Measurements from ENCODE around the gene PPFIBP1.
A peak's percentile ranks its signal among the peaks of the same experiment; 100 is the strongest.
"Not testable (repeated sequence)": the region's sequence is repeated elsewhere in the genome, so short reads cannot be mapped to it uniquely, and the experiment has no call there.

The PPFIBP1 gene

DNA sequence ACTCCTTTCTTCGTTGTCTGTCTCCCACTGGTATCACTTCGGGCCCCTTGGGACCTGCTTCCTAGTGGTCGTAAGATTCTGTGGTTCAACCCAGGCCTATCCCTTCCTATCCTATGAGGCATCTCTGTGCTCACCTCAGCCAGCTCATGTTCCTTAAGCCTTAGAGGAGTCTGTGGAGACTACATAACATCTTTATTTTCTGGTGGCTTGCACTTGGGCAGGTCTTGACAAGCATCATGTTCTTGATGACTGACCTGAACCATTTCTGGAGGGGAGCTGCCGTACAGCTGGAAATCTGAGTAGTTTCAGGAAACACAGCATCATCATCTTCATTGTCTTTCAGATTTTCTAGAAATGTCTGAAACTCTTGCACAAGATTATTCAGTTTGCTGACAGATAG, 69.3 kb downstream of the PPFIBP1 start:
- Mint-ChIP-seq H3K4me1 (ENCODE audit: low read depth) (peaks cover 6% of the 10 kb centered on the region), H3K27me3 (no peaks in the 10 kb centered on the region), H3K36me3 (ENCODE audit: low read depth) (peaks cover 3% of the 10 kb centered on the region), H3K4me3 (no peak overlapping the region), H3K27ac (no peak overlapping the region), H3K9me3 (peaks cover 3% of the 10 kb centered on the region)
- no peak for DNase-seq

GRCh38 chr12:27595231-27595642, 71.2 kb downstream of the PPFIBP1 start:
- DNase-seq, result no peak
- Mint-ChIP-seq H3K4me1 (ENCODE audit: low read depth) (no peaks in the 10 kb centered on the region), H3K4me3 (no peak overlapping the region), H3K27ac (no peak overlapping the region), H3K36me3 (ENCODE audit: low read depth) (peaks cover 5% of the 10 kb centered on the region), H3K27me3 (no peaks in the 10 kb centered on the region), H3K9me3 (peaks cover 8% of the 10 kb centered on the region)

DNA sequence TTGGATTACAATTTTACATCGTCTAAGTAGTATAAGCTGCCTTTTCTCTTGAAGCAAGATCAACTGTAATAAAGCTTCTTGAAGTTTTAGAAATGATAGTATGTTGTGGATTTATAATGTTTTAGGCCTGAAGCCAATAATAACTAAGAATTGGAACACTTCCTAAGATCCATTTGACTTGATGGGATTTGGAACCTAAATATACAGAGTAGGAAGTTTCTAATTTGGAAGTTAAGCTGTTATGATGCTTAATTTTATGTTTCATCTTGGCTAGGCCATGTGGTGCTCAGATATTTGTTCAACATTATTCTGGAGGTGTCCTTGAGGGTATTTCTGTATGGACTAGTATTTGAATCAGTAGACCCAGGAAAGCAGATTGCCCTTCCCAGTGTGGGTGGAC, 74.9 kb downstream of the PPFIBP1 start:
- H3K4me1 Mint-ChIP-seq (ENCODE audit: low read depth); DNase-seq; H3K9me3 Mint-ChIP-seq; H3K27ac Mint-ChIP-seq; H3K4me3 Mint-ChIP-seq; H3K27me3 Mint-ChIP-seq; H3K36me3 Mint-ChIP-seq (ENCODE audit: low read depth): not testable (repeated sequence)

GRCh38 chr12:27601056-27601828, 77.2 kb downstream of the PPFIBP1 start:
- H3K36me3 Mint-ChIP-seq (ENCODE audit: low read depth); H3K4me1 Mint-ChIP-seq (ENCODE audit: low read depth); H3K27ac Mint-ChIP-seq: not testable (repeated sequence)

DNA sequence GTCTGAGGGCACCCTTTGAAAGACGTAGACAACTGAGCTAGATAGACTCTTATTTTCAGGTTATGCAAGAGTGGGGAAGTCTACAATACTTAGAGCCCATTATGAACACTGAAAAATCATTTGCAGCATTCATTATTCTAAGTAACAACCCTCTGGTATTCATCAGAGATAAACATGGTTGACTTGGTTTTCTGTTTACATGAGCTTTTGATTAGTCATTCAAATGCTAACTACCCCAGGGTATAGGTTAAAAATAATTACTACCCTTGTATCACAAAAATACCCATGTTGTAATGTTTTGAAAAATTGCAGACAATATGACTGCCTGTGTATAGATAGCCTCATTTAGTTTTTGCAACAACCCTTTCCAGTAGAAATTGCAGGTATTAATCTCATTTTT, 78.5 kb downstream of the PPFIBP1 start:
- no peak for DNase-seq
- Mint-ChIP-seq H3K9me3 (peaks cover 8% of the 10 kb centered on the region), H3K27me3 (no peaks in the 10 kb centered on the region), H3K4me3 (no peak overlapping the region), H3K36me3 (ENCODE audit: low read depth) (peaks cover 5% of the 10 kb centered on the region), H3K27ac (no peak overlapping the region), H3K4me1 (ENCODE audit: low read depth) (no peaks in the 10 kb centered on the region)

More at GRCh38 chr12:27601056-27601828, 77.2 kb downstream of the PPFIBP1 start:
- not testable (repeated sequence) for H3K9me3 Mint-ChIP-seq, H3K4me3 Mint-ChIP-seq, H3K27me3 Mint-ChIP-seq, DNase-seq

DNA sequence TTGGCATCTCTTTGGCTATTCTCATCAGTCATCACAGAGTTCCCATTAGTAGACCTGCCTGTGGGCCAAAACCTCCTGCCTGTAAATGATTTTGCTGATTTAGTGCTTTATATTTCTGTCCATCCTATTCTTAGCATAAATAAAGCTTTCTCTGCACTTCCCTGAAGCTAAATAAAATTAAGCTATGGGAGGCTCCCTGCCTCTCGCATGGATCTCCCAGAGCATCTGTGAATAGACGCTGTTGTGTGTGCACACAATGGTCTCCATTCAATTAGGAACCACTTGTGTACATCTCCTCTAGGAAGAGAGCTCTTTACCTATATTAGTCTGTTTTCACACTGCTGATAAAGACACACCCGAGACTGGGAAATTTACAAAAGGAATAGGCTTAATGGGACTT, 80.4 kb downstream of the PPFIBP1 start:
- no peak for DNase-seq
- Mint-ChIP-seq H3K9me3 (no peaks in the 10 kb centered on the region), H3K27ac (no peak overlapping the region), H3K27me3 (no peaks in the 10 kb centered on the region), H3K36me3 (ENCODE audit: low read depth) (no peaks in the 10 kb centered on the region), H3K4me3 (no peak overlapping the region), H3K4me1 (ENCODE audit: low read depth) (no peaks in the 10 kb centered on the region)

DNA sequence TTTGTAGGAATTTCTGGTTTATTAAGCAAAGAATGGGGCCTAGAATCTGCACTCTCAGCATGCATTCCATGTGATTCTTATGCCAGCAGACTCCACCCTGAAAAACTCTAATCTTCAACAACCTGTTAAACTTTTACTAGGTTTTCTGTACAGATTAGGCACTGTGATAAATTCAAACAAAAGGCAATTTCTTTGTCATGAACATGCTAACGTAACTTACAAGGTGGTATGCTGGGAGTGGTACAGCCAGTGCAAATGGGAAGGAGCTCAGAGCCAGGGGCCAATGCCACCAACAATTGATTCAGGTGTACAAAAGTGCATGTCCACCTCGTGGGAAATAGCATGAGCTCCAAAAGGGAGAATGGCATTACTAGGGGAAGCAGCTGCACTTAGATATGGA, 83.0 kb downstream of the PPFIBP1 start:
- H3K36me3 Mint-ChIP-seq (ENCODE audit: low read depth), result no peaks in the 10 kb centered on the region

DNA sequence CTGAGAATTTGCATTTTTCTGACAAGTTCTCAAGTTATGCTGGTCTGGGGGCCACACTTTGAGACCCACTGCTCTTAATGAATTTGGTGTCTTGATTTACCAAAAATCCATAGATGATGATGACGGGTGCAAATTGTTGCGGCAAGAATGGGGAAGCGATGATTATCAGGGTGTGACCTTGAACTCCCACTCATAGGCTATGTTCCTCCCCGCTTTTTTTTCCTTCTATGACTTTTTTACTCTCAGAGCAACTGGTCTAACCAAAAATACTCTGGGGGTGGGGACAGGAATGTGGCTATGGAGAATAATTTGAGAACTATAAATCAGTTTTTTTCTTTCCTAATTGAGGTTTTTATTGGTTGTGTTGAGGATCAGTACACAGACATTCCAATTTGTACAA, 83.6 kb downstream of the PPFIBP1 start:
- Mint-ChIP-seq H3K36me3 (ENCODE audit: low read depth) (no peaks in the 10 kb centered on the region), H3K4me3 (no peak overlapping the region), H3K27me3 (no peaks in the 10 kb centered on the region), H3K27ac (no peak overlapping the region), H3K4me1 (ENCODE audit: low read depth) (no peaks in the 10 kb centered on the region), H3K9me3 (no peaks in the 10 kb centered on the region)
- no peak for DNase-seq

More for the DNA sequence above, 83.0 kb downstream of the PPFIBP1 start:
- no peak for DNase-seq
- Mint-ChIP-seq H3K27ac (no peak overlapping the region), H3K9me3 (no peaks in the 10 kb centered on the region), H3K27me3 (no peaks in the 10 kb centered on the region), H3K4me1 (ENCODE audit: low read depth) (no peaks in the 10 kb centered on the region), H3K4me3 (no peak overlapping the region)

DNA sequence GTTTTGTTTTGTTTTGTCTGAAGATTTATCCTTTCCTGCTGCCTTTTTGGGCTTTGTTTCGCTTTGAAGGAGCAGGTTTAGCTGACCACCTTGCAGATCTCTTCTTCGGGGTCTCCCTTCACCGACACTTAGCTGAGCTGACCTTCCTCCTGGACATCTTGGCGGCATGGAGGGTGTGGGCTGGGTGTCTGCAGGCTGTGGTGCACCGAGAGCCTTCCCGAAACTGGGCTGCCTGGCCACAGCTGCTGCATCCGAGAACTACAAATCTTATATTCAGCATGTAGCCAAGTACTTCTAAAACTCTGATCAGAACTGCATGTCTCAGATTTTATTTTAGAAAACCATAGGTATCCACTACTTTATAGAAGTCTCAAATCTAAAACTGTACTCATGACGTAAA, 84.9 kb downstream of the PPFIBP1 start:
- H3K9me3 Mint-ChIP-seq, result no peaks in the 10 kb centered on the region
- no peak overlapping the region for H3K4me3 Mint-ChIP-seq
- no peaks in the 10 kb centered on the region for H3K36me3 Mint-ChIP-seq (ENCODE audit: low read depth)
- DNase-seq, result no peak
- no peak overlapping the region for H3K27ac Mint-ChIP-seq
- no peaks in the 10 kb centered on the region for H3K4me1 Mint-ChIP-seq (ENCODE audit: low read depth)
- no peaks in the 10 kb centered on the region for H3K27me3 Mint-ChIP-seq

GRCh38 chr12:27610374-27610773, 86.4 kb downstream of the PPFIBP1 start:
- no peaks in the 10 kb centered on the region for H3K9me3 Mint-ChIP-seq
- H3K27ac Mint-ChIP-seq, result no peak overlapping the region
- no peaks in the 10 kb centered on the region for H3K27me3 Mint-ChIP-seq
- H3K4me3 Mint-ChIP-seq, result no peak overlapping the region
- H3K36me3 Mint-ChIP-seq (ENCODE audit: low read depth), result no peaks in the 10 kb centered on the region
- DNase-seq, result no peak
- H3K4me1 Mint-ChIP-seq (ENCODE audit: low read depth), result no peaks in the 10 kb centered on the region

- no peak for DNase-seq
- Mint-ChIP-seq H3K27ac (no peak overlapping the region), H3K9me3 (no peaks in the 10 kb centered on the region), H3K4me1 (ENCODE audit: low read depth) (peaks cover 14% of the 10 kb centered on the region), H3K27me3 (peaks cover 3% of the 10 kb centered on the region), H3K36me3 (ENCODE audit: low read depth) (no peaks in the 10 kb centered on the region), H3K4me3 (no peak overlapping the region)
These were observed 90.4 kb downstream of the PPFIBP1 start for GRCh38 chr12:27614386-27614785.

- Mint-ChIP-seq H3K27ac (no peak overlapping the region), H3K4me3 (no peak overlapping the region)
These were observed 90.9 kb downstream of the PPFIBP1 start for GRCh38 chr12:27614866-27615265.

DNA sequence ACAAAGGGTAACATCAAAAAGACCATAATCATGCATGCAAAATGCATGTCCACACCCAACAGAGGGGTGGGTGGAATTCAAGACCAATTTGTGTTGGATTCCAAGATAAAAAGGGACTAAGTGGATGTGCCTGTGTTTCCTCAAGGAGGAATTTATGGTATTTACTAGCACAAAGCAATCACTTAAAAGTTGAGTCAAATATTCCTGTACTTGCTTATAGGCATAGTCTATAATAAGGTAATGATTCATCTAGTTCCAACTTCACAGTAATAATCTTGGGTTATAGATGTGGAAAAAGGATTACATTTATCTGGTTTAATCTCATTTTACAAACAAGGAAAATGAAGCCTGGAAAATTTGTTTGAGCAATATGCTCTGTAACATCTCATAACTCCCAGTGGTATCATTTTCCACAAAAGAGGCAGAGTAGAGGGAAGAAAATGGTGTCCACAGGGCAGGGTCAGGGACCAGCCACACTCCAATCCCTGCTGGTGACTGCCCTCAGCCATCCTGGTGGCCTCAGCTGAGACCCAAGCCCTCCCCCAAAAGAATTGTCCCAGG, 91.4 kb downstream of the PPFIBP1 start:
- Mint-ChIP-seq H3K27me3 (peaks cover 3% of the 10 kb centered on the region), H3K27ac (no peak overlapping the region), H3K4me3 (no peak overlapping the region), H3K36me3 (ENCODE audit: low read depth) (no peaks in the 10 kb centered on the region), H3K9me3 (no peaks in the 10 kb centered on the region), H3K4me1 (ENCODE audit: low read depth) (peaks cover 23% of the 10 kb centered on the region)
- no peak for DNase-seq

More at GRCh38 chr12:27614866-27615265, 90.9 kb downstream of the PPFIBP1 start:
- Mint-ChIP-seq H3K36me3 (ENCODE audit: low read depth) (no peaks in the 10 kb centered on the region), H3K9me3 (no peaks in the 10 kb centered on the region), H3K4me1 (ENCODE audit: low read depth) (peaks cover 17% of the 10 kb centered on the region), H3K27me3 (peaks cover 3% of the 10 kb centered on the region)
- no peak for DNase-seq

DNA sequence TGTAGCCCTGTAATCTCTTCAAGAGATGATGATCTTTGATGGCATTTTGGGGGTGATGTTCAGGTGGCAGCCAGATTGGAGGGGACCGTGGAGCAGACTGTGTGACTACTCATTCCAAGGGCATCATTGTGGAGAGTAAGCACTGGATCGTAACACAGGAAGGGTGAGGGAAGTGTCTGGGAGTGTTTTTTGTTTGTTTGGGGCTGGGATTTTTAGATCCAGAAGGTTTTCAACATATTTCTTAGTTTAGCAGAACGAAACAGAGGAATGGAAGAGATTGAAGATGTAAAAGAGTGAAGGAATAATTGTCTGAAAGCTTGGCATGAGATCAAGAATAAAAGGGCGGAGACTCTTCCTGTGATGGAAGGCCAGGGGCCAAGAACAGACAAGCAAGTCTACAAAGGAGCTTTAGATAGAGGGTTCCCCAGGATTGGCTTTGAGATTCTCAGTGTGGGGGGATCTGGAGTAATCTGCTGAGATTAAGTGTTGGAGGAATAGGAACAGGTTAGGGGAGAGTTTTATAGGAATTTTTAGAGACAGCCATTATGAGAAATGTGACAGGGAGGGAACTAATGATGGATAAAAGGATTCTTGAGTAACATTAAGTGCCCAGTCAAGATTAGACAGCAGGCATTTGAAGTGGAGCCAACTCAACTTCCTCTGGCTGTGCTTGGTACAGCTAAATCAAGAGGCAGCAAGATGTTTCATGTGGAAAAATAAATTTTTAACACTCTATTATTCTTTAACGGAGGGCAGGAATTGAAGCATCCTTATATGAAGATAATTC, 92.5 kb downstream of the PPFIBP1 start:
- H3K36me3 Mint-ChIP-seq (ENCODE audit: low read depth), result no peaks in the 10 kb centered on the region
- H3K4me3 Mint-ChIP-seq, result no peak overlapping the region
- peaks cover 3% of the 10 kb centered on the region for H3K27me3 Mint-ChIP-seq
- peaks cover 23% of the 10 kb centered on the region for H3K4me1 Mint-ChIP-seq (ENCODE audit: low read depth)
- no peak overlapping the region for H3K27ac Mint-ChIP-seq
- no peaks in the 10 kb centered on the region for H3K9me3 Mint-ChIP-seq
- no peak for DNase-seq

GRCh38 chr12:27618836-27619235, 94.8 kb downstream of the PPFIBP1 start:
- Mint-ChIP-seq H3K27me3 (peaks cover 3% of the 10 kb centered on the region), H3K27ac (peak overlapping the region; percentile 68), H3K36me3 (ENCODE audit: low read depth) (no peaks in the 10 kb centered on the region), H3K9me3 (no peaks in the 10 kb centered on the region), H3K4me1 (ENCODE audit: low read depth) (peaks cover 23% of the 10 kb centered on the region), H3K4me3 (no peak overlapping the region)
- DNase-seq, result no peak
